Activated CD4-positive, alpha-beta T cell treated with anti-CD3 and anti-CD28 coated beads for 36 hours (primary cell): Measurements from ENCODE around the gene EPN1. TPM values are rescaled to one million over a fixed set of nuclear protein-coding genes. Genes with fewer than 3 reads are reported as not detected.

ENCODE experiments used
- ATAC-seq: fragments of 200-7000 bp; cut with Tn5 transposase; one replicate; pipeline ENCODE4 v1.10.0; 2021; ENCODE audit warnings: mild to moderate bottlenecking, moderate library complexity
- CTCF ChIA-PET: fragments of 350-600 bp; sonication (Branson Sonifier 250); formaldehyde crosslinking; loops from one replicate; lab custom pipeline; 2021; ENCODE audit warnings: antibody characterized with exemption; lab: Charles Lee
- POLR2A ChIA-PET: fragments of 350-600 bp; sonication (Branson Sonifier 250); formaldehyde crosslinking; loops from one replicate; lab custom pipeline; 2021; ENCODE audit warnings: antibody characterized with exemption, inconsistent platforms; lab: Charles Lee
- DNase-seq: peaks from one replicate; pipeline ENCODE4 v3.0.0-alpha.2; 2020
- H3K27ac Mint-ChIP-seq: one replicate; pipeline ENCODE4 v1.8.0; 2021; ENCODE audit warnings: mixed read lengths
- H3K27me3 Mint-ChIP-seq: one replicate; pipeline ENCODE4 v1.8.0; 2021; ENCODE audit warnings: mixed read lengths
- H3K36me3 Mint-ChIP-seq: one replicate; pipeline ENCODE4 v1.8.0; 2021; ENCODE audit warnings: low read depth, mixed read lengths
- H3K4me1 Mint-ChIP-seq: one replicate; pipeline ENCODE4 v1.8.0; 2021; ENCODE audit warnings: mixed read lengths
- H3K4me3 Mint-ChIP-seq: one replicate; pipeline ENCODE4 v1.8.0; 2021; ENCODE audit warnings: mild to moderate bottlenecking, moderate library complexity, mixed read lengths
- H3K9me3 Mint-ChIP-seq: one replicate; pipeline ENCODE4 v1.8.0; 2021; ENCODE audit warnings: low read depth, mixed read lengths
- intact Hi-C, 2 experiments: fragments of 100-400 bp; cut with DNase I in 1 of 2; cut with micrococcal nuclease in 1 of 2; formaldehyde crosslinking; loops; one replicate each; pipeline versions ENCODE4 v1.14.2 to v1.15.1; 2022 to 2024; cut with DNase I, micrococcal nuclease
- total RNA-seq, 2 experiments: library from RNA; stranded (reverse); gene quantifications; one replicate each; pipeline ENCODE4 v1.2.3, GENCODE V29; 2021

The EPN1 gene
- total RNA-seq: 10 to 100 TPM; 32.5 to 37.1 TPM

- ChIA-PET CTCF (interaction anchor here (1.8 kb wide), 1 partner anchor 42 kb away, joined by 5 read pairs; no protein-coding TSS in a partner anchor), POLR2A (no interaction called here)
- Mint-ChIP-seq H3K9me3 (no peaks in the 10 kb centered on the region), H3K4me3 (peak within 1 kb of the TSS; percentile 95), H3K36me3 (peaks cover 59% of the 10 kb centered on the region), H3K4me1 (peaks cover 63% of the 10 kb centered on the region), H3K27ac (peak within 1 kb of the TSS; percentile 96), H3K27me3 (no peaks in the 10 kb centered on the region)
- intact Hi-C loops: loop anchor here (1.0 to 2.0 kb wide), 11 partner anchors 20 to 640 kb away; partner anchors contain the start of genes U2AF2 (in 2 of the 2), FIZ1 (in 1 of the 2), PPP1R12C (in 1 of the 2) and RPL28 (in 1 of the 2)
- peak; percentile 99 for DNase-seq
- peak; percentile 91 for ATAC-seq
Measured at GRCh38 chr19:55674841-55675660, at the start of gene EPN1. TSS of gene EPN1 (plus strand) at chr19:55675226. CDS start at chr19:55678628, 3,402 bp downstream.

GRCh38 chr19:55626350-55626749 is 48.7 kb upstream of the EPN1 start:
- H3K27ac Mint-ChIP-seq: no peak overlapping the region
- H3K4me1 Mint-ChIP-seq: peaks cover 35% of the 10 kb centered on the region
- H3K4me3 Mint-ChIP-seq: peak overlapping the region; percentile 6
- no peaks in the 10 kb centered on the region for H3K27me3 Mint-ChIP-seq
- peak; percentile 56 for ATAC-seq
- DNase-seq: peak; percentile 70
- no peaks in the 10 kb centered on the region for H3K9me3 Mint-ChIP-seq
- peaks cover 1% of the 10 kb centered on the region for H3K36me3 Mint-ChIP-seq
- ChIA-PET POLR2A (interaction anchor here (0.7 to 1.0 kb wide), 3 partner anchors 11 to 1737 kb away, joined by 3 read pairs; no protein-coding TSS in a partner anchor), CTCF (interaction anchor here (0.5 to 2.9 kb wide), 13 partner anchors 10 to 484 kb away, joined by 3 to 20 read pairs (median 3); partner anchors contain the start of gene ZNF865)
- intact Hi-C loops: loop anchor here in 1 of 2 experiments (1.0 kb wide), 1 partner anchor 110 kb away; no protein-coding TSS in a partner anchor

GRCh38 chr19:55632463-55632834 is 42.6 kb upstream of the EPN1 start:
- H3K4me3 Mint-ChIP-seq: peak overlapping the region; percentile 30
- ChIA-PET CTCF (interaction anchor here (0.6 to 4.0 kb wide), 32 partner anchors 8 to 642 kb away, joined by 3 to 33 read pairs (median 8); partner anchors contain the start of genes ISOC2, U2AF2, UBE2S and ZNF581), POLR2A (interaction anchor here (1.0 to 1.4 kb wide), 3 partner anchors 8 to 24 kb away, joined by 3 to 5 read pairs (median 4); partner anchors contain the start of gene ZNF784)
- no peaks in the 10 kb centered on the region for H3K9me3 Mint-ChIP-seq
- H3K4me1 Mint-ChIP-seq: peaks cover 37% of the 10 kb centered on the region
- H3K27me3 Mint-ChIP-seq: no peaks in the 10 kb centered on the region
- H3K36me3 Mint-ChIP-seq: peaks cover 15% of the 10 kb centered on the region
- H3K27ac Mint-ChIP-seq: peak overlapping the region; percentile 37
- ATAC-seq (peak; percentile 43), DNase-seq (peak; percentile 93)
- intact Hi-C loops: loop anchor here (1.0 to 5.0 kb wide), 3 partner anchors 21 to 435 kb away; no protein-coding TSS in a partner anchor

- Mint-ChIP-seq H3K27ac (no peak overlapping the region), H3K27me3 (no peaks in the 10 kb centered on the region), H3K36me3 (peaks cover 24% of the 10 kb centered on the region), H3K4me3 (peak overlapping the region; percentile 95), H3K4me1 (peaks cover 47% of the 10 kb centered on the region), H3K9me3 (no peaks in the 10 kb centered on the region)
- intact Hi-C loops: loop anchor here (1.0 to 5.0 kb wide), 5 partner anchors 9 to 433 kb away; partner anchors contain the start of genes FIZ1 (in 1 of the 2), ZNF579 (in 1 of the 2) and ZNF581 (in 1 of the 2)
- DNase-seq (no peak), ATAC-seq (no peak)
- ChIA-PET POLR2A (interaction anchor here (1.3 kb wide), 1 partner anchor 8 kb away, joined by 3 read pairs; no protein-coding TSS in a partner anchor), CTCF (interaction anchor here (1.0 to 4.0 kb wide), 14 partner anchors 9 to 176 kb away, joined by 3 to 33 read pairs (median 11); partner anchors contain the start of genes ISOC2, U2AF2, ZNF581 and ZNF628)
Measured at GRCh38 chr19:55633861-55634260, 41.2 kb upstream of the EPN1 start.

- ChIA-PET CTCF (interaction anchor here (0.6 to 3.1 kb wide), 2 partner anchors 48 to 150 kb away, joined by 3 to 11 read pairs; no protein-coding TSS in a partner anchor), POLR2A (no interaction called here)
- intact Hi-C loops: loop anchor here (1.0 to 2.0 kb wide), 3 partner anchors 8 to 55 kb away; partner anchors contain the start of genes FIZ1 (in 1 of the 2), ZNF579 (in 1 of the 2) and ZNF581 (in 1 of the 2)
- H3K4me3 Mint-ChIP-seq: peak overlapping the region; percentile 95
- H3K27ac Mint-ChIP-seq: peak overlapping the region; percentile 100
- peaks cover 31% of the 10 kb centered on the region for H3K36me3 Mint-ChIP-seq
- no peaks in the 10 kb centered on the region for H3K9me3 Mint-ChIP-seq
- DNase-seq (peak; percentile 46), ATAC-seq (peak; percentile 19)
- H3K27me3 Mint-ChIP-seq: no peaks in the 10 kb centered on the region
- peaks cover 60% of the 10 kb centered on the region for H3K4me1 Mint-ChIP-seq
Measured at GRCh38 chr19:55635334-55635717, 39.7 kb upstream of the EPN1 start.

GRCh38 chr19:55635856-55636440 is 39.1 kb upstream of the EPN1 start:
- H3K27ac Mint-ChIP-seq: peak overlapping the region; percentile 100
- peak overlapping the region; percentile 95 for H3K4me3 Mint-ChIP-seq
- peaks cover 34% of the 10 kb centered on the region for H3K36me3 Mint-ChIP-seq
- intact Hi-C loops: loop anchor here (1.0 to 2.0 kb wide), 3 partner anchors 7 to 55 kb away; partner anchors contain the start of genes FIZ1 (in 1 of the 2), ZNF579 (in 1 of the 2) and ZNF581 (in 1 of the 2)
- DNase-seq: no peak
- no peaks in the 10 kb centered on the region for H3K9me3 Mint-ChIP-seq
- ChIA-PET CTCF (interaction anchor here (0.6 to 3.4 kb wide), 9 partner anchors 9 to 150 kb away, joined by 3 to 24 read pairs (median 5); partner anchors contain the start of genes CCDC106, U2AF2 and ZNF784), POLR2A (interaction anchor here (0.6 kb wide), 1 partner anchor 87 kb away, joined by 3 read pairs; no protein-coding TSS in a partner anchor)
- no peak for ATAC-seq
- no peaks in the 10 kb centered on the region for H3K27me3 Mint-ChIP-seq
- peaks cover 63% of the 10 kb centered on the region for H3K4me1 Mint-ChIP-seq

- Mint-ChIP-seq H3K27me3 (no peaks in the 10 kb centered on the region), H3K4me1 (peaks cover 60% of the 10 kb centered on the region), H3K27ac (peak overlapping the region; percentile 100), H3K36me3 (peaks cover 34% of the 10 kb centered on the region), H3K4me3 (peak overlapping the region; percentile 95), H3K9me3 (no peaks in the 10 kb centered on the region)
- no peak for ATAC-seq
- intact Hi-C loops: no loop called here
- CTCF ChIA-PET: interaction anchor here (0.9 to 3.4 kb wide), 8 partner anchors 9 to 119 kb away, joined by 3 to 24 read pairs (median 5); partner anchors contain the start of genes CCDC106, U2AF2 and ZNF784
- POLR2A ChIA-PET: interaction anchor here (0.8 to 1.7 kb wide), 2 partner anchors 10 to 18 kb away, joined by 3 to 6 read pairs; no protein-coding TSS in a partner anchor
- no peak for DNase-seq
Measured at GRCh38 chr19:55636723-55637122, 38.3 kb upstream of the EPN1 start.

- H3K27me3 Mint-ChIP-seq: no peaks in the 10 kb centered on the region
- H3K4me1 Mint-ChIP-seq: peaks cover 53% of the 10 kb centered on the region
- H3K27ac Mint-ChIP-seq: peak overlapping the region; percentile 63
- no peaks in the 10 kb centered on the region for H3K9me3 Mint-ChIP-seq
- no peak for ATAC-seq
- CTCF ChIA-PET: interaction anchor here (0.7 to 3.4 kb wide), 9 partner anchors 9 to 134 kb away, joined by 3 to 24 read pairs (median 5); partner anchors contain the start of genes CCDC106, FIZ1, U2AF2 and ZNF524
- DNase-seq: no peak
- peak overlapping the region; percentile 3 for H3K4me3 Mint-ChIP-seq
- intact Hi-C loops: no loop called here
- POLR2A ChIA-PET: interaction anchor here (0.8 to 1.7 kb wide), 3 partner anchors 11 to 17 kb away, joined by 3 to 6 read pairs (median 3); partner anchors contain the start of gene ZNF784
- H3K36me3 Mint-ChIP-seq: peaks cover 37% of the 10 kb centered on the region
Measured at GRCh38 chr19:55637534-55637933, 37.5 kb upstream of the EPN1 start.

GRCh38 chr19:55638864-55639359 is 36.1 kb upstream of the EPN1 start:
- peaks cover 58% of the 10 kb centered on the region for H3K4me1 Mint-ChIP-seq
- H3K27me3 Mint-ChIP-seq: no peaks in the 10 kb centered on the region
- CTCF ChIA-PET: interaction anchor here (0.6 to 3.4 kb wide), 10 partner anchors 8 to 177 kb away, joined by 3 to 24 read pairs (median 4); partner anchors contain the start of genes FIZ1, ISOC2 and U2AF2
- DNase-seq (peak; percentile 81), ATAC-seq (peak; percentile 14)
- intact Hi-C loops: no loop called here
- POLR2A ChIA-PET: interaction anchor here (0.7 kb wide), 1 partner anchor 14 kb away, joined by 3 read pairs; no protein-coding TSS in a partner anchor
- H3K36me3 Mint-ChIP-seq: peaks cover 45% of the 10 kb centered on the region
- peak overlapping the region; percentile 32 for H3K4me3 Mint-ChIP-seq
- H3K27ac Mint-ChIP-seq: peak overlapping the region; percentile 78
- H3K9me3 Mint-ChIP-seq: no peaks in the 10 kb centered on the region
